ENCODE data around the gene GCC1.

The GCC1 gene, protein sequence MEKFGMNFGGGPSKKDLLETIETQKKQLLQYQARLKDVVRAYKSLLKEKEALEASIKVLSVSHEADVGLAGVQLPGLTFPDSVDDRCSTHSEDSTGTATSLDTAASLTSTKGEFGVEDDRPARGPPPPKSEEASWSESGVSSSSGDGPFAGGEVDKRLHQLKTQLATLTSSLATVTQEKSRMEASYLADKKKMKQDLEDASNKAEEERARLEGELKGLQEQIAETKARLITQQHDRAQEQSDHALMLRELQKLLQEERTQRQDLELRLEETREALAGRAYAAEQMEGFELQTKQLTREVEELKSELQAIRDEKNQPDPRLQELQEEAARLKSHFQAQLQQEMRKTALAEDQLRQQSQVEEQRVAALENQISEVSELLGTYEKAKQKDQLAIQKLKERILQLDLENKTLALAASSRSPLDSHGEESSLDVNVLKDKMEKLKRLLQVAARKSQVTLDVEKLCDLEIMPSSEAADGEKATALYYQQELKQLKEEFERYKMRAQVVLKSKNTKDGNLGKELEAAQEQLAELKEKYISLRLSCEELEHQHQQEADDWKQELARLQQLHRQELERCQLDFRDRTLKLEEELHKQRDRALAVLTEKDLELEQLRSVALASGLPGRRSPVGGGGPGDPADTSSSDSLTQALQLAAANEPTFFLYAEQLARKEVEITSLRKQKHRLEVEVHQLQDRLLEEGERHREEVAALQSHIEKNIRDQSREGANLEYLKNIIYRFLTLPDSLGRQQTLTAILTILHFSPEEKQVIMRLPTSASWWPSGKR

GRCh38 chr7:127585044-127585953, at the start of gene GCC1:
TSS of gene GCC1 (minus strand) at chr7:127585596. CDS start at chr7:127585182, 414 bp downstream.
- peak; percentile 84 to 92 (median 90) for DNase-seq (ENCODE audit: low read depth in 4 of 4, low spot score in 1 of 4)

GRCh38 chr7:127632276-127632910, 47.0 kb upstream of the GCC1 start:
- no peak for DNase-seq (ENCODE audit: low read depth in 4 of 4, low spot score in 1 of 4)

DNA sequence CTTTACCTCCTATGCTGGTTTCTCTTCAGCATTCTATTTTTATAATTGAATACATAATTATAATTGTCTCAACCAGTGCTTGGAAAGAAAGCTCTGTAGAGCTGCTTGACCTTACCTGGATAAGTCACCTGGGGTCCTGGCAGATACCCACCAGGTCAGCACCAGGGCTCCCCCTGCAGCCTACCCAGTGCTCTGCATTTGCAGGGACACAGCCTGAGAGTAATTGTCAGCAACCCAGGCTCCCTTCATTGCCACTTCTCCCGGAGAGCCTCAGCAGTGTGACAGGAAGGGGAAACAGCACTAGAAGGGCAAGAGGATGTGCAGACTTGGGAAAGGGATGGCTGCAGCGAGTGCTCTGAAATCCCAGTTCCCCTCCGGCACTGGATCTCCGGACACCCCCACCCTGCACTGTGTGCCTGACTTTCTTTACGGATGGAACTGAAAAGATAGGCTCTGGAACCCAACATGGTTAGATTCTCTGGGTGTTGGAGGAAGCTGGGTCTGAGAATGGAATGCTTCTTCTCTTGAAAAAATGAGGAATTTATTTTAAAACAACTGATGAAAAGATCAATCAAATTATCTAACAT, 44.0 kb upstream of the GCC1 start:
- peak in 1 of 4 experiments; percentile 13 for DNase-seq (ENCODE audit: low read depth in 4 of 4, low spot score in 1 of 4)

- no peak for DNase-seq (ENCODE audit: low read depth in 4 of 4, low spot score in 1 of 4)
Observed at GRCh38 chr7:127628445-127628844, 43.0 kb upstream of the GCC1 start.

DNA sequence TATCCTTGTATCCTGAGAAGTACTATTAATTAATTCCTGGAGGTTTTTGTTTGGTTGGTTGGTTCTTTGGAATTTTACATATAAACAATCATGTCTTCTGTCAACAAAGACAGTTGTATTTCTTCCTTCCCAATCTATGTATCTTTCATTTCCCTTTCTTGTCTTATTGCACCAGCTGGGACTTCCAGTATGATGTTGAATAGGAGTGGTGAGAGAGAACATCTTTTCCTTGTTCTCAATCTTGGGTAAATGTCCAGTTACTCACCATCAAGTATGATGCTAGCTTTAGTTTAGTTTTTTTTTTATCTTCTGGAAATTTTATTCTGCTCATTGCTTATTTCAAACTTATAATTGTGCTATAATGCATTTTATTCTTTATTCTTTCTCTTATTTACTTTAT, 39.9 kb upstream of the GCC1 start:
- no peak for DNase-seq (ENCODE audit: low read depth in 4 of 4, low spot score in 1 of 4)

GRCh38 chr7:127620406-127621233, 35.2 kb upstream of the GCC1 start:
- DNase-seq (ENCODE audit: low read depth in 4 of 4, low spot score in 1 of 4) = no peak

GRCh38 chr7:127619681-127620405, 34.4 kb upstream of the GCC1 start:
- DNase-seq (ENCODE audit: low read depth in 4 of 4, low spot score in 1 of 4) = no peak

DNA sequence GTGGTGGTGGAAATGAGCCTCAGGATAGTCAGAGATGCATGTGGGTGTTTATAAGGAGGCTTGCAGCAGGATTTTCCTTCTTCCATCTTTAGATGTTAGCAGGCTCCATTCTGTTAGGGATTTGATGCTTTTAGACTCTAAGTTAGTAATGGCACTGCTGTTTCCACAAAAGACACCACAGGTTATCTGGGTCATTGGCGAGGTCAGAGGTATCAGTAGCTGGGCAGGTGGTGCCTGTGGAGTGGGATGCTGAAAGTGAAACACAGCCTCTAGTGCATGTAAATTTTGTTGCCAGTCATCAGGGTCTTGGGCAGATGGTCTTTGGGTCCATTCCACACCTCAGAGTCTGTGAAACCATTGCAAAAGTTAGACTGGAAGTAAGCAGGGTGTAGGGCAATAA, 33.4 kb upstream of the GCC1 start:
- DNase-seq (ENCODE audit: low read depth in 4 of 4, low spot score in 1 of 4) = no peak

- no peak for DNase-seq (ENCODE audit: low read depth in 4 of 4, low spot score in 1 of 4)
Observed at GRCh38 chr7:127618042-127618441, 32.6 kb upstream of the GCC1 start, which contains the start of gene PAX4. TSS of gene PAX4 (minus strand) at chr7:127618142. CDS start at chr7:127615928, 2,214 bp downstream.

DNA sequence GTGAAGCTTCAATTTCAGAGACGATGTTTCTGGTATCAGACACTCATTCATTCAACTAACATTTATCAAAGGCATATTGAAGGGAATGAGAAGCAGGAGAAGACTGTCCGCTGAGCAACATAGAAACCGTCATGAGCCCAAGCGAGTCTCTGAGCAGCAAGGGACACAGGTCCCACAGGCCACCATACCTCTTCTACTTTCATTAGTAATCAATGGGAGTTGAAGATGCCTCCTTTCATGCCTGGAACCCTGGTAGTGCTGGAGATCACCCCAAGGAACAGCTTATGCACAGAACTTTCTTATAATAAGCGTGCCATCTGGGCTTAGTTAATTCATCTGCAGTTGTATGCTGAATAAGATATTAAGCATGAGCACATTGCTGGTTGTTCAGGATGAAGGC, 31.3 kb upstream of the GCC1 start:
- DNase-seq (ENCODE audit: low read depth in 4 of 4, low spot score in 1 of 4) = no peak

- DNase-seq (ENCODE audit: low read depth in 4 of 4, low spot score in 1 of 4) = no peak
Observed at GRCh38 chr7:127612263-127612662, 26.9 kb upstream of the GCC1 start.

DNA sequence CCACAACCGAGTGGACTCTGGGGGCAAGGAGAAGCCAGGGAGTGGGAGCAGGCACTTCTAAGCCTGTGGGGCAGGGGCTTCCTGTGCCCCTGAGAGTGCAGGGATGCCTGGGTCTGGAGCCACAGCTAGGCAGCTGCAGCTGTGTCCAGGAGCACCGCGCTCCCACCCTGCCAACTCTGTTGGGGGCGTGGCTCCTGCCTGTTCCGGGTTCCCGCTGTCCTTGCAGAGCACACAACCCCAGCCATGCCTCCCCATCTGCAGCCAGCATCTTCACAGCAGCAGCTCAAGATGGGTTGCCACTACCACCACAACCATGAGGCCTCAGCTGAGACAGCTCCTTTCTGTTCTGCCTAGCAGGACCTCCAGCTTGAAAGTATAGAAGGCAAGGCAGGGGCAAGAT, 23.9 kb upstream of the GCC1 start:
- no peak for DNase-seq (ENCODE audit: low read depth in 4 of 4, low spot score in 1 of 4)

DNA sequence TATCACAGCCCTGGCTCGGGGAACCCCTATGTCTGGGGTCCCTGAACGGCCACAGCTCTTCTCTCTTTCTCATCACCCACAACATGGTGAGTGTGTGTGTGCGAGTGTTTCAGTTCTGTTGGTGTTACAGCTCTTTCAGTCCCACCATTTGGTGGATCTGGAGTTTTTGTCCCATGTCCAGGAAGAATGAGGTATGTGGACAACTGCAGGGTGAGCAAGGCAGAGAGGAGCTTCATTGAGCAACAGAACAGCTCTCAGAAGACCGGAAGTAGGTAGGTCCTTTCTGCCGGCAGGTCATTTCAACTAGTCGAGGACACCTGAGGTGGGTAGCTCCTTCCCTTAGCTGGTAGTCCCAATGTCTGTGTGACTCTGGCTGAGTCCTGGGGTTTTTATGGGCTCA, 23.1 kb upstream of the GCC1 start:
- no peak for DNase-seq (ENCODE audit: low read depth in 4 of 4, low spot score in 1 of 4)

DNA sequence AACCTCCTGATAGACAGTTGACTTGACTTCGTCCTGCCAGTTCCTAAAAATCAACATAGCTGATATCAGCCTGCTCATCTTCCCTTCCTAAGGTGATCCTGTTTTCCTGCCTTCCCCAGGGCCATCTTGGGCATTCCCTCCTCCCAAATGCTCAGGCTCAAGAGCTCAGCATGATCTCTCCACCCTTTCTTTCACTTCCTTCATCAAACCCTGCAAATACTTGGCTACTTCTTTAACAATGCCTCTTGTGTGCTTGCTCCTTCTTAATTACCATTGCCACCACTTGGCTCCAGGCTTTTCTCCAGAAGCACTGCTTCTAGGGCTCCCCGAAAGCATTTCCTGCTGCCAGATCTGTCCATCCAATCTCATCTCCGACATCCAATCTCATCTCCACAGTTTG, 15.5 kb upstream of the GCC1 start:
- no peak for DNase-seq (ENCODE audit: low read depth in 4 of 4, low spot score in 1 of 4)

GRCh38 chr7:127598318-127598717, 12.9 kb upstream of the GCC1 start:
- no peak for DNase-seq (ENCODE audit: low read depth in 4 of 4, low spot score in 1 of 4)

DNA sequence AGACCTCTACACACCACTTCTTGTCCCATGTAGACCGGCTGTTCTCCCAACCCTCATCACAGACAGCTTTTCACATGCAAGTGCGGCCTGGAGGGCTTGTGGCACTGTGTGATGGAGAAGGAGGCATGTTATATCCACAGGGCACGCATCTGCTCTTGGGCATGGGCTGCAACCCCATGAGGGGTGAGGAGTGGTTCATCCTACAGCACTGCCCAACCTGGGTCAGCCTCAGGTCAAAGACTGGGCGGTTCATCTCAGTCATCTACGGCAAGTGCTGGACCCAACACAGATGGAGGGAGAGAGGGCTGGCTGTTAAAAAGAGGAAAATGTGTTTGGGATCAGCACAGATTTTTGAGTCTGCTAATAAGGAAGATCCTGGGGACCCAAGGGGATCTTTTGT, 10.3 kb upstream of the GCC1 start:
- DNase-seq (ENCODE audit: low read depth in 4 of 4, low spot score in 1 of 4) = no peak

GRCh38 chr7:127594490-127594889, 9.1 kb upstream of the GCC1 start:
- no peak for DNase-seq (ENCODE audit: low read depth in 4 of 4, low spot score in 1 of 4)

- DNase-seq (ENCODE audit: low read depth in 4 of 4, low spot score in 1 of 4) = no peak
Observed at GRCh38 chr7:127592550-127592949, 7.2 kb upstream of the GCC1 start.

- no peak for DNase-seq (ENCODE audit: low read depth in 4 of 4, low spot score in 1 of 4)
Observed at GRCh38 chr7:127591591-127591990, 6.2 kb upstream of the GCC1 start.
